Renal cortical epithelial cell (primary cell): ENCODE measurements around the gene PPP1R3G. TPM values are rescaled to one million over a fixed set of nuclear protein-coding genes. Genes with fewer than 3 reads are reported as not detected.
"Not testable (repeated sequence)": the region's sequence is repeated elsewhere in the genome, so short reads cannot be mapped to it uniquely, and the experiment has no call there.

ENCODE experiments used
- DNase-seq: peaks from one replicate; pipeline ENCODE4 v3.0.0-alpha.2; 2011; ENCODE audit warnings: low read depth
- total RNA-seq: library from RNA; depleted of rRNA; stranded (reverse); fragments of >200 nt; gene quantifications from 2 replicates; pipeline ENCODE4 v1.2.3, GENCODE V29; 2014

Gene PPP1R3G
- total RNA-seq, 1 donor from 2014 or later: 4.7 TPM

DNA sequence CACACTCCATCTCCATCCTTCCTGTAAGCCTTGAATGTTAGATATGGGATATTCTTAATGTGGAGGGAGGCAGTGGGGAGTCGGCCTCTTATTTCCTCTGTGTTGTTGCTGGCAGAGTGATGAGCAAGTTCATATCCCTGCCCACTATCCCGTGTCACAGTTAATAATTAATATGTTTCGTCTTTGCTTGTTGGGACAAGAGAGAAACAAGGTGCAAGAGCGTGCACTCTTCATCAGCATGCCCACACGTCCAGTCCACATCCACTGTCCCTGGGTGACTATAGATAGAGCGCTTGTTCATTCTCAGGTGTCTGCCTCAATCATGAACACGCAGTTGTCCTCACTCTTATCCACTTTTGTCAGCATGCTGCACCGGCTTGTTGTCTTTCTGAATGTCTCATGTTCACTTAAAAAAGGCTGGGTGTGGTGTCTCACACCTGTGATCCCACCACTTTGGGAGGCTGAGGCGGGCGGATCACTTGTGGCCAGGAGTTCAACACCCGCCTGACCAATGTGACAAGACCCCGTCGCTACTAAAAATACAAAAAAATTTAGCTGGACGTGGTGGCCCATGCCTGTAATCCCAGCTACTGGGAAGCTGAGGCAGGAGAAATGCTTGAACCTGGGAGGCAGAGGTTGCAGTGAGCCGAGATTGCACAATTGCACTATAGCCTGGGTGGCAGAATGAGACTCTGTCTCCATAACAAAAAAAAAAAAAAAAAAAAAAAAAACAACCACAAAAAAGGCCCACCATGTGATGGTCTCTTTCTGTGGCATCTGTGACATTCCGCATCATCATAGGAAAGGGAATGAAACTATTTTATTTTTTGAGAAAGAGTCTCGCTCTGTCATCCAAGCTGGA, 34.2 kb downstream of the PPP1R3G start:
- DNase-seq: peak; percentile 51

DNA sequence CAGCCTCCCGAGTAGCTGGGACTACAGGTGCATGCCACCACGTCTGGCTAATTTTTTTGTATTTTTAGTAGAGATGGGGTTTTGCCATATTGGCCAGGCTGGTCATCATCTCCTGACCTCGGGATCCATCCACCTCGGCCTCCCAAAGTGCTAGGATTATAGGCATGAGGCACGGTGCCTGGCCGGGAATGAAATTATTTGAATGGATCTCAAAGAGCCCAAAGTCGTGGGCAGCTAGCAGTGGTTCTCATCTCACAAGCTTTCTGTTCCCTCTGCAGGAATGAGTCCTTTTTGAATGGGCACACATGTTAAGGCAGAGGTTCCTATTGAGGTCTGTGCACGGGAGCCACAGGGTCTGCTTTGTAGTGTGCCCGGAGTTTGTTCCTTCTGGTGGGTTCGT, 34.9 kb downstream of the PPP1R3G start:
- no peak for DNase-seq

- DNase-seq: not testable (repeated sequence)
Measured at GRCh38 chr6:5120543-5120942, 35.4 kb downstream of the PPP1R3G start.

- no peak for DNase-seq
Measured at GRCh38 chr6:5121479-5121878, 36.3 kb downstream of the PPP1R3G start.

GRCh38 chr6:5121956-5122355, 36.8 kb downstream of the PPP1R3G start:
- no peak for DNase-seq

- no peak for DNase-seq
Measured at GRCh38 chr6:5122504-5123112, 37.5 kb downstream of the PPP1R3G start.

DNA sequence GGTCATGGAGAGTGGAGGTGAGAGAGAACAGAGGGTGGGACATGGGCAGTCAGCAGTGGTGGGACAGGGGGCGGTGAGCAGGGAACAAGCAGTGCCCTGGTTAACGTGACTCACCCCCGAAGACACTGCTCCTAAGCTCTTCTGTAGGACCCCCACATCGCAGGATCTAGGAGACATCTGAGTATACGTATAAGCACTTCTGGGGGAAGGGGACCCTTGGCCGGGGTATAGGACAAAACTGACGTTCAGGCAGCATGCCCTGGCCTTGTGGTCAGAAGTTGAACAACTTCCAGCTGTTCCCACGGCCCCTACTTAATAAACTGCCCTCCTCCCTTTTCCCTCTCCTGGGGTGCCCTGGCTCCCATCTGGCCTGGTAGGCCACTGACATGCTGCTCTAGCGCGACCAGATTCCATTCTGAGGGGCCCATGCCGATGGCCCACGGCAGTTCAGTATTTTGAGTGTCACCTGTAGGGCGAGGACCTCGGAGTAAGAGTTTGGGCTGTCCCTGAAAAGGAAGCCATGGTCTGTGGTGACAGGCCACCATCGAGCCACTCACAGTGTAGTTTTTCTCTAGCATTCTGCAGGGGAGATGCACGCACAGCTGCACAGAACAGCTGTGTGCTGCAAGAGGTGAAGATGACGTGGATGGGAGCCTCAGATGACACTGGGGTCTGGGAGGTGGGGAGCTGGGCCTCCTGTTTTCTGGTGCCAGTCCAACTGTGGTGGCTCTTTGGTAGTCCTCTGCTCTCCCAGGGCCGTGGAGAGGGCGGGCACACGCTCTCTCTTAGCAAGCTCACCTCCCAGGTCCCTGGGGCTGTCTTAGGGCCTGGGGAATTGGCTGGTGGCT, 38.4 kb downstream of the PPP1R3G start:
- no peak for DNase-seq

DNA sequence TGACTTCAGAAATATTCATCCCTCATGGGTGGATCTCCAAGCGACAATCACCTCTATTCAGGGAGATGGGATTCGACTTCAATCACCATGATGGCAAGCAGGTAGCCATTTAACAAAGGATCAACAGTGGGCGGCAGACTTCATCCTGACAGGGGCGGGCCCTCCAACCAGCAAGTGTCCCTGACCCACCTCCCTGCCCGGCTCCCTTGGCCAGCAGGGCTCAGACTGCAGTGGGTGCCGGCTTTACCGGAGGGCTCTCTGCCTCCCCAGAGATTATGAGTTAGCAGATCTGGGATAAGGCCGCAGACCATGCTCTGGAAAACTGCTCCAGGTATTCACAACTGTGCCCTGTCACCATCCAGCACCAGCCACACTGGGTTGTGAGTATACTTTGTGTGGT, 39.4 kb downstream of the PPP1R3G start:
- no peak for DNase-seq

- peak; percentile 79 for DNase-seq
Measured at GRCh38 chr6:5125152-5126006, 40.2 kb downstream of the PPP1R3G start.

- DNase-seq: peak; percentile 39
Measured at GRCh38 chr6:5126214-5126613, 41.1 kb downstream of the PPP1R3G start.

- DNase-seq: no peak
Measured at GRCh38 chr6:5127106-5127687, 42.1 kb downstream of the PPP1R3G start.

GRCh38 chr6:5128351-5128750, 43.2 kb downstream of the PPP1R3G start:
- DNase-seq: no peak

DNA sequence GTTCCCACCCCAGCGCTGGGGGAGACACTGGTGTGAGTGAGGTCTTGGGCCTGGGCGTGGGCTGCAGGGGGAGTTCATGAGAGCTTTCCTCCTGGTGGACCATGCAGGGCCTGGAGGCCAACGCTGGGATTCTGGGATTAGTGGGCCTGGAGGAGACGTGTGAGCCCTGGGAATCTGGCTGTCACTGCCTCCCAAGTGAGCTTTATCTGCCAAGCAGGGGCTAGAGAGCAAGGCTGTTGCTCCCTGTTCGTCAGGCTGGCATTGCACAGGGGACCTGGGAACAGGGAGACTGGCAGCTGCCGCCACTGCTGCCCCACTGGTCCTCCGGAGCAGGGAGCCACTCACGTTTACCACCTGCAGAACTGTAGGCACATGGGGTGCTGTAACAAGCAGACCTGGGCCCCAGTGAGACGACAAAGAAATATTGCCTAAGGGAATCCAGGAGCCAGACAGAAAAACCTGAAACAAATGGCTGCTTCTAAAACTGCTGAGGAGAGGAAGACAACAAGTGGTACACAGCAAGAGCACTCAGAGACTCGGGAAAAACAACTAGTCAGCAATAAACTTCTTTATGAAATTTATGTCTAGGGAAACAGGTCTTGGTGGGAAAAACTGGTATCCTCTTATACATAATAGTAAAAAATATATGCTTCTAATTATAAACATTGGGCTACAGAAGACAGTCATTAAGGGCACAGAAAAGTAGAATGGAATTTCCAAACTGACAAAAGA, 45.2 kb downstream of the PPP1R3G start:
- DNase-seq: no peak

DNA sequence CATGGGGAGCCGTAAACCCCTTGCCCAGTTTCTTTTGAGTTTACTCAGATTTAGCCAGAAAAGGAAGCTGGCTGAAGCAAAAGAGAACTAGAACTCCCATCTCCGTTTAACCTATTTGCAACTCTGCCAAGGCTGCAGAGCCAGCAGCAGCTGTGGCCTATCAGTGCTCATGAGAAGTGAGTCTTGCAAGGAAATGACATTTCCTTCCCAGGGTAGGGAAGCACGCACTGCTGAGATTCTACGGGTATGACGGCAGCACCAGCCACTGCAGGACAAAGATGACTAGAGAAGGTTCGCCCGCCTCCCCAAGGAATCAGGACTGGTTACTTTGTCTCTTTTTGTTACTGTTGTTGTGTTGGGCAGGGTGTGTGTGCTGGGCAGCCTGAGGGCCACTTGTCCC, 47.6 kb downstream of the PPP1R3G start:
- no peak for DNase-seq

DNA sequence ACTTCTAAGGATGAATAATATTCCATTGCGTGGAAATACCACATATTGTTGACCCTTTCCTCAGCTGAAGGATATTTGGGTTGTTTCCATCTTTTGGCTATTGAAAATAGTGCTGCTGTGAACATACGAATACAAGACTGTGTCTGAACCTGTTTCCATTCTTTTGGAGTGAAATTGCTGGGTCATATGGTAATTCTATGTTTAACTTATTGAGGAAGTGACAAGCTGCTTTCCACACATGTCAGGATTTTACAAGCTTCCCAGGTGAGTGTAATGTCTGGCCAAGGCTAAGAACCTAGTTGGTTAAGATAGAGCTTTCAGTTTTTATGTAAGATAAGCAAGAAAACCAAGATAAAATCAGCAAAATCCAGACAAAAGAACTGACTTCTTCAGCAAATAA, 48.8 kb downstream of the PPP1R3G start:
- no peak for DNase-seq

GRCh38 chr6:5135788-5136376, 50.7 kb downstream of the PPP1R3G start:
- DNase-seq: no peak

GRCh38 chr6:5136851-5137250, 51.7 kb downstream of the PPP1R3G start:
- DNase-seq: no peak
